OCI-LY7 (cell line): ENCODE data around the gene TRIM8. TPM values are rescaled to one million over a fixed set of nuclear protein-coding genes. Genes with fewer than 3 reads are reported as not detected.

ENCODE experiments used
- BruUV-seq: library from RNA; stranded (reverse); fragments of 400-500 nt; replicated peaks from 2 replicates; lab custom pipeline; 2021; lab: Mats Ljungman, UMichigan
- CTCF ChIA-PET: fragments of 300-600 bp; sonication (Branson Sonifier 250); formaldehyde crosslinking; loops from one replicate; lab custom pipeline; 2022; ENCODE audit warnings: antibody characterized with exemption; ENCODE audit not compliant: unreplicated experiment; lab: Charles Lee
- POLR2A ChIA-PET: fragments of 300-600 bp; sonication (Branson Sonifier 250); formaldehyde crosslinking; loops from one replicate; lab custom pipeline; 2022; ENCODE audit warnings: antibody characterized with exemption; lab: Charles Lee
- DNase-seq: peaks from one replicate; pipeline ENCODE4 v3.0.0-alpha.2; 2015; ENCODE audit warnings: low spot score
- H2AFZ ChIP-seq: fragments of 200-600 bp; sonication (generic), shearing (Covaris generic); 2 replicates; pipeline ENCODE4 v1.6.1; 2014; ENCODE audit warnings: mild to moderate bottlenecking, antibody characterized with exemption, low read length, moderate library complexity
- H3K27ac ChIP-seq: fragments of 200-600 bp; sonication (generic); 2 replicates; pipeline ENCODE4 v1.5.1; 2014; ENCODE audit warnings: mixed run types, low read depth, mild to moderate bottlenecking, moderate library complexity, low read length, inconsistent platforms; ENCODE audit not compliant: poor library complexity, severe bottlenecking
- H3K36me3 ChIP-seq: fragments of 200-600 bp; sonication (generic); 2 replicates; pipeline ENCODE4 v1.6.1; 2014; ENCODE audit warnings: mild to moderate bottlenecking, antibody characterized with exemption, low read length, moderate library complexity, mixed read lengths; ENCODE audit not compliant: insufficient read depth
- H3K4me1 ChIP-seq: fragments of 200-600 bp; sonication (generic); 2 replicates; pipeline ENCODE4 v1.5.1; 2014; ENCODE audit warnings: mild to moderate bottlenecking, low read length; ENCODE audit not compliant: insufficient read depth, poor library complexity, severe bottlenecking
- H3K4me2 ChIP-seq: fragments of 200-600 bp; sonication (generic); 2 replicates; pipeline ENCODE4 v1.6.1; 2014; ENCODE audit warnings: mild to moderate bottlenecking, low read length
- H3K4me3 ChIP-seq: fragments of 200-600 bp; sonication (generic); 2 replicates; pipeline ENCODE4 v1.5.1; 2014; ENCODE audit warnings: mild to moderate bottlenecking, low read depth, low read length; ENCODE audit not compliant: poor library complexity, severe bottlenecking
- H3K79me2 ChIP-seq: fragments of 200-600 bp; sonication (generic); 2 replicates; pipeline ENCODE4 v1.6.1; 2016; ENCODE audit warnings: low read depth, mild to moderate bottlenecking, low read length, moderate library complexity, mixed read lengths; ENCODE audit not compliant: insufficient read depth
- H3K9me2 ChIP-seq: fragments of 200-600 bp; sonication (generic); 2 replicates; pipeline ENCODE4 v1.6.1; 2016; ENCODE audit warnings: mild to moderate bottlenecking, low read length, mixed read lengths; ENCODE audit not compliant: insufficient read depth
- H3K9me3 ChIP-seq: fragments of 200-600 bp; sonication (generic); 2 replicates; pipeline ENCODE4 v1.6.1; 2014; ENCODE audit warnings: mild to moderate bottlenecking, mixed run types, low read length, mixed read lengths
- H4K20me1 ChIP-seq: fragments of 200-600 bp; sonication (generic); 2 replicates; pipeline ENCODE4 v1.6.1; 2014; ENCODE audit warnings: mild to moderate bottlenecking, antibody characterized with exemption, low read length, moderate library complexity, mixed read lengths; ENCODE audit not compliant: insufficient read depth
- EZH2phosphoT487 ChIP-seq: fragments of 200-600 bp; sonication (generic); IDR thresholded peaks from 2 replicates; pipeline ENCODE4 v1.6.1; 2018; ENCODE audit warnings: low read depth, borderline replicate concordance, mild to moderate bottlenecking, mixed run types, antibody characterized with exemption, low read length, moderate library complexity, mixed read lengths
- intact Hi-C: fragments of 100-400 bp; cut with micrococcal nuclease; formaldehyde crosslinking; loops from one replicate; pipeline ENCODE4 v1.10.0; 2022; ENCODE audit not compliant: unreplicated experiment
- total RNA-seq, 2 experiments: library from RNA; depleted of rRNA in 1 of 2; stranded (reverse); fragments of >200 nt in 1 of 2; shearing (Covaris generic) in 1 of 2; gene quantifications; 2 replicates each; pipeline ENCODE4 v1.2.3, GENCODE V29; 2014 to 2022
- TF ChIP-seq, protein P1 (sequence below): fragments of 200-600 bp; sonication (generic); conservative IDR thresholded peaks from 2 replicates; pipeline ENCODE4 v1.5.1; 2014; ENCODE audit warnings: mild to moderate bottlenecking, antibody characterized with exemption, low read length, moderate library complexity, mixed read lengths

TRIM8 gene
- total RNA-seq, 2 experiments from 2014 or later = 54.2 to 92.1 TPM

DNA sequence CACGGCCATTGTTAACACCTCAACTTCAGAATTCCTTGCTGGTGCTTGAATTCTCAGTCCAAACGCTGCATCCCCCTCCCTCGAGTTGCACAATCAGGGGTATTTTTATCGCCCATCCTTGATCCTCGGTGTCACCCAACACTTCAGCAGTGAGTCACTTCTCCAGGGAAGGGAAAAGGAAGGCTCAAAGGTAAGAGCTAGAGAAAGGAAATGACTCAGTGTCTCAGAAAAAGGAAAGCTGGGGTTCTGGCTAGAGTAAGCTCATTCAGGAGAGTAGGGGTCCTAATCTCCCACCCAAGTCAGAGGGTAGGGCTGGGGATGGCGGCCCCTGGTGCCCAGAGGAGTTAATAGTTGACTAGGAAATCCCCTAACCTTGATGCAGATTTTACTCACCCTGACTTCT, 39.8 kb upstream of the TRIM8 start:
- Histone ChIP-seq H2AFZ (no peak overlapping the region), H3K79me2 (no peaks in the 10 kb centered on the region), H3K4me1 (no peaks in the 10 kb centered on the region), H3K9me2 (no peaks in the 10 kb centered on the region), H4K20me1 (no peaks in the 10 kb centered on the region), H3K36me3 (no peaks in the 10 kb centered on the region), H3K9me3 (no peaks in the 10 kb centered on the region), H3K27ac (no peak overlapping the region), H3K4me2 (no peak overlapping the region), H3K4me3 (no peak overlapping the region)
- ChIA-PET CTCF (no interaction called here), POLR2A (no interaction called here)
- DNase-seq = no peak
- TF ChIP-seq EZH2phosphoT487 = no peak
- TF ChIP-seq, protein P1, sequence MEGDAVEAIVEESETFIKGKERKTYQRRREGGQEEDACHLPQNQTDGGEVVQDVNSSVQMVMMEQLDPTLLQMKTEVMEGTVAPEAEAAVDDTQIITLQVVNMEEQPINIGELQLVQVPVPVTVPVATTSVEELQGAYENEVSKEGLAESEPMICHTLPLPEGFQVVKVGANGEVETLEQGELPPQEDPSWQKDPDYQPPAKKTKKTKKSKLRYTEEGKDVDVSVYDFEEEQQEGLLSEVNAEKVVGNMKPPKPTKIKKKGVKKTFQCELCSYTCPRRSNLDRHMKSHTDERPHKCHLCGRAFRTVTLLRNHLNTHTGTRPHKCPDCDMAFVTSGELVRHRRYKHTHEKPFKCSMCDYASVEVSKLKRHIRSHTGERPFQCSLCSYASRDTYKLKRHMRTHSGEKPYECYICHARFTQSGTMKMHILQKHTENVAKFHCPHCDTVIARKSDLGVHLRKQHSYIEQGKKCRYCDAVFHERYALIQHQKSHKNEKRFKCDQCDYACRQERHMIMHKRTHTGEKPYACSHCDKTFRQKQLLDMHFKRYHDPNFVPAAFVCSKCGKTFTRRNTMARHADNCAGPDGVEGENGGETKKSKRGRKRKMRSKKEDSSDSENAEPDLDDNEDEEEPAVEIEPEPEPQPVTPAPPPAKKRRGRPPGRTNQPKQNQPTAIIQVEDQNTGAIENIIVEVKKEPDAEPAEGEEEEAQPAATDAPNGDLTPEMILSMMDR = no peak
- intact Hi-C loops = no loop called here
- no TSS peak for BruUV-seq

DNA sequence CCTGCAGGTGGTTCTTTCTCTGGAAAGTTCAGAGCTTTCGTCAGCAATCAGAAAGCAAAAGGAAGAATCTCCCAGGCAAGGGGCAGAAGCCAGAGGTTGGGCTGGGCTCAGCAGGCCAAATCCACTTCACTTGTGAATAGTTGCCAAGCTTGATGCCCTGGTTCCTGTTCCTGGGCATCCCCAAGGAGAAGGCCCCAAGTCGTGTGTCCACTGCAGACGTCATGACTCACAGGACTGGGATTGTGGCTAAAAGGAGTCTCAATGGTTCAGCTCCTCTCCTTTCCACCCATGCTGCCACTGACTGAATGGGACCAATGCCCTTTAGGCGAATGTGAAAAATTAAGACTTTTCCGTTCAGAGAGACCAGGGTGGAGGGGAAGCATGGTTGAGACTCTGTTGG, 38.6 kb upstream of the TRIM8 start:
- Histone ChIP-seq H3K9me2 (no peaks in the 10 kb centered on the region), H3K4me3 (no peak overlapping the region), H4K20me1 (no peaks in the 10 kb centered on the region), H3K27ac (no peak overlapping the region), H3K9me3 (no peaks in the 10 kb centered on the region), H2AFZ (no peak overlapping the region), H3K4me2 (no peak overlapping the region), H3K79me2 (no peaks in the 10 kb centered on the region), H3K36me3 (no peaks in the 10 kb centered on the region), H3K4me1 (no peaks in the 10 kb centered on the region)
- ChIA-PET CTCF (interaction anchor here (0.5 kb wide), 1 partner anchor 102 kb away, joined by 3 read pairs; no protein-coding TSS in a partner anchor), POLR2A (no interaction called here)
- intact Hi-C loops = no loop called here
- no peak for DNase-seq
- no TSS peak for BruUV-seq
- no peak for TF ChIP-seq EZH2phosphoT487
- TF ChIP-seq, protein P1 = no peak

DNA sequence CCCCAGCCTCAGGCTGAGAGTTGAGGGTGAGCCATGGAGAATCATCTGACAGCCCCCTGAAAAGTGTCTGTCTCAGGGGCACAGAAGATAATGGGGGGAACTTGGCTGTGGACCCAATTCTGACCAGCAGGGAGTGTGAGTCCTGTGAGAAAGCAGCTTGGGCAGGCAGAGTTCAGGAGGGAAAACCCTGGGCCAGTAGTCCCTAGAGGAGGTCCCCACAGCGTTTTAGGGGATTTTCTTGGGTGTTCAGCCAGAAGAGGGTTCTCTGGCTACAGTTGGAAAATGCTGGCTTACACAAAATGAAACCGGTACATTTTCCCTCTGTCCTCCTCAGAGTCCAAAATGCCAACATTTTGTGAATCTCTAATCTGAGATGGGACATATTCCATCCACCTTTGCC, 35.8 kb upstream of the TRIM8 start:
- H4K20me1 ChIP-seq = no peaks in the 10 kb centered on the region
- no peak overlapping the region for H2AFZ ChIP-seq
- CTCF ChIA-PET = no interaction called here
- no peaks in the 10 kb centered on the region for H3K9me3 ChIP-seq
- no peaks in the 10 kb centered on the region for H3K79me2 ChIP-seq
- POLR2A ChIA-PET = no interaction called here
- H3K4me2 ChIP-seq = no peak overlapping the region
- TF ChIP-seq, protein P1 = 0 out of 2 replicates have a peak, but pooled peaks have one; percentile 25
- TF ChIP-seq EZH2phosphoT487 = no peak
- DNase-seq = no peak
- H3K36me3 ChIP-seq = no peaks in the 10 kb centered on the region
- H3K4me1 ChIP-seq = no peaks in the 10 kb centered on the region
- H3K9me2 ChIP-seq = no peaks in the 10 kb centered on the region
- H3K4me3 ChIP-seq = no peak overlapping the region
- no TSS peak for BruUV-seq
- intact Hi-C loops = no loop called here
- H3K27ac ChIP-seq = no peak overlapping the region
